HG03045 (cell line): ENCODE results near the gene ZNF154.
"Not testable (repeated sequence)": the region's sequence is repeated elsewhere in the genome, so short reads cannot be mapped to it uniquely, and the experiment has no call there.

Source experiments
- ATAC-seq: cut with Tn5 transposase; IDR thresholded peaks from one replicate; pipeline ENCODE4 v1.9.1; 2021; ENCODE audit warnings: mild to moderate bottlenecking, moderate library complexity; ENCODE audit not compliant: unreplicated experiment

ZNF154 gene

DNA sequence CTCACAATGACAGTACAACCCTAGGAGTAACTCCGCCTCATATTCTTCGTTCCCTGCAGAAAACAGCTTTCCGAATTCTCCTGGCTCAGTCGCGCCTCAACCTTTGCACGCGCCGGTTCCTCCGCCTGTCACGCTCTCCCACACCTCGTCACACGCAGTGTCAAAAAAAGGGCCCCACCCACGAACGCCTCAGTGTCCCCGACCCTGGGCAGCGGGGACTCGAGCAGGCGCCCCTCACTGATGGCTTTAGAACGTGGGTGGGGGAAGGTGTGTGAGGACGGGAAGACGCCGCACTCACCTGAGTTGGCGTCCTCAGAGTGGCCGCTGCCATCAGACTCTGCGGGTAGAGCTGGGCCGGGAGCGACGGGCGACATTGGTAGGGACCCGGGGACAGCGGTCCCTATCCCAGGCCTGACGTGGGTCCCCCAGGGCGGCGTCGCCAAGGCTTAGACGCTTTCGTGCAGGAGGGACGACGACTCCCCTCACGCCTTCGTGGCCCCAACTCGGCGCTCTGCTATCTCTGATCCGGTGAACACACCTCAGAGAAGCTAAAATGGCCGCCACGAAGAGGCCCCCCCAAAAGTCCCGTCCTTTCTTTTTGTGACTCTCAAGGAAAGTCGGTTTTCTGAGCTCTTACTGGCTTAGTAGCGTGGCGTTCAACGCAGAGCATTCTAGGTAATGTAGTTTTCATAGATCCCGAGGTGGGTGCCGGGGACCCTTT, at the start of gene ZNF154:
ZNF154 (minus strand) TSS at position 564 of the 721 bp plus-strand sequence; CDS start at position 331, 233 bp downstream.
- no peak for ATAC-seq

DNA sequence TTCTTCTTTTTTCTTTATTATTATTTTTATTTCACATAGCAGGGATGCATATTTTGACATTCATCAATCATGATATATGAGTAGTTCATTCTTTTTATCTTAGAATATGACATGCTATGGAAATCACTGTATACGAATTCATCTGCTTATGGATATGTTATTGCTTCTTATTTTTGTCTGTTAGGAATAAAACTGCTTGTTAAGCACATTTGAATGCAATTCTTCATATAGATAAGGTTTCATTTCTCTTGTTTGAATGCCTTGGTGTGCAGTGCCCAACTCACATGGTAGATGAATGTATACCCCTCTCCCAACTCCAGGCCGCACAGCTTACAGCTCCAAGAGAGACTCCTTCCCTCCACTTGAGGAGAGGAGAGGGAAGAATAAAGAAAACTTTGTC, 48.9 kb upstream of the ZNF154 start:
- no peak for ATAC-seq

DNA sequence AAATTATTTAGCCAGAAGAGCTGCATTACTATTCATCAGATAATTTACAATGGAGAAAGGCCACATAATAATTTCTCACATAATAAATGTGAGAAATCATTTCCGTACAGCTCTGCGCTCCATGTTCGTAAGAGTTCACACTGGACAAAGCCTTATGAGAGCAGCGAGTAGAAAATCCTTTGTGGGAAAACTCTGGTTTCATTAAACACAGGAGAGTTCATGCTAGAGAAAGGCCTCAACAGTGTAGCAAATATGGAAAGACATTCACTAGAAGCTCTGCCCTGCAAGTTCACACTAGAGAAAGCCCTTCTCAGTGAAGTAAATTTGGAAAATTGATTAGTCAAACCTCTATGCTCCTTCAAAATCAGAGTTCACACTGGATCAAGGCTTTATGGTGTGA, 46.0 kb upstream of the ZNF154 start:
- ATAC-seq = no peak

DNA sequence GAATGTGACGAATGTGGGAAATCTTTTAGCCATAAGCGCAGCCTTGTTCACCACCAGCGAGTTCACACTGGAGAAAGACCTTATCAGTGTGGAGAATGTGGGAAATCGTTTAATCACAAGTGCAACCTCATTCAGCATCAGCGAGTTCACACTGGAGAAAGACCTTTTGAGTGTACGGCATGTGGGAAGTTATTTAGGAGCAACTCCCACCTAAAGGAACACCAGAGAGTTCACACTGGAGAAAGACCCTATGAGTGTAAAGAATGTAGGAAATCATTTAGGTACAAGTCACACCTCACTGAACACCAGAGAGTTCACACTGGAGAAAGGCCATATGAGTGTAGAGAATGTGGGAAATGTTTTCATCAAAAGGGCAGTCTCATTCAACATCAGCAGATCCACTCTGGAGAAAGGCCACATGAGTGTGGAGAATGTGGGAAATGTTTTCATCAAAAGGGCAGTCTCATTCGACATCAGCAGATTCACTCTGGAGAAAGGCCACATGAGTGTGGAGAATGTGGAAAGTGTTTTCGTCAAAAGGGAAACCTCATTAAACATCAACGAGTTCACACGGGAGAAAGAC, 45.2 kb upstream of the ZNF154 start:
- ATAC-seq = no peak

DNA sequence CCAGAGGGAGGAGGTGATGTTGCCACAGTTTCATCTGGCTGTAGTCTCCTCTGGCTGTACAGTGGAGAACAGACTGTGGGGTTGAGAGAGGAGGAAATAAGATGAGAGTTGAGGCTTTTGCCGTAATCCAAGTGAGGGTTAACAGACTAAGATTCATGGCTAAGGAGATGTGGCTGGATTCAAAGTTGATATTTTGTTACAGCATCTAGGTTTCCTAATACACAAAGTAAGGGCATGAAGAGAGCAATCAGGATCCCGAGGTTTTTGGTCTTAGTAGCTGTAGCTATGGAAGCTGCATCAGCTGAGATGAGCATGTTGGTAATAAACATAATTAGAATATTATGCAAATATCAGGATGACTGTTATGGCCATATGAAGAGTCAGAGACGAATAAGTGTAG, 39.0 kb upstream of the ZNF154 start:
- ATAC-seq = no peak

DNA sequence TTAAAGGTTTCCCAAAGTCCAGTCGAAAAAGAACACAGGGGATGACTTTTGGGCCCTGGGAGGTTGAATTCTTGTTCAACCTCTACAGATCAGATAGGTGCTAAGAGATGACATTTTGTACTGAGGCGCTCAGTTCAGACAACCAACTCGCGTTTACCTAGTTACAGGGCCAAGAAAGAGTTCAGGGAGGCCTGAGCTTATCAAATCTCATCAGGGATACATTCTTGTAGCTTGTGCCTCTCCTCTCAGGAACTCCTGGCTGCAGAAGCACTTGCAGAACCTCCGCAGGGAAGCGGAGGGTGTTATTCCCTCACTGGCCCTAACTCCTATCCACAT, 38.4 kb upstream of the ZNF154 start:
- ATAC-seq = no peak

DNA sequence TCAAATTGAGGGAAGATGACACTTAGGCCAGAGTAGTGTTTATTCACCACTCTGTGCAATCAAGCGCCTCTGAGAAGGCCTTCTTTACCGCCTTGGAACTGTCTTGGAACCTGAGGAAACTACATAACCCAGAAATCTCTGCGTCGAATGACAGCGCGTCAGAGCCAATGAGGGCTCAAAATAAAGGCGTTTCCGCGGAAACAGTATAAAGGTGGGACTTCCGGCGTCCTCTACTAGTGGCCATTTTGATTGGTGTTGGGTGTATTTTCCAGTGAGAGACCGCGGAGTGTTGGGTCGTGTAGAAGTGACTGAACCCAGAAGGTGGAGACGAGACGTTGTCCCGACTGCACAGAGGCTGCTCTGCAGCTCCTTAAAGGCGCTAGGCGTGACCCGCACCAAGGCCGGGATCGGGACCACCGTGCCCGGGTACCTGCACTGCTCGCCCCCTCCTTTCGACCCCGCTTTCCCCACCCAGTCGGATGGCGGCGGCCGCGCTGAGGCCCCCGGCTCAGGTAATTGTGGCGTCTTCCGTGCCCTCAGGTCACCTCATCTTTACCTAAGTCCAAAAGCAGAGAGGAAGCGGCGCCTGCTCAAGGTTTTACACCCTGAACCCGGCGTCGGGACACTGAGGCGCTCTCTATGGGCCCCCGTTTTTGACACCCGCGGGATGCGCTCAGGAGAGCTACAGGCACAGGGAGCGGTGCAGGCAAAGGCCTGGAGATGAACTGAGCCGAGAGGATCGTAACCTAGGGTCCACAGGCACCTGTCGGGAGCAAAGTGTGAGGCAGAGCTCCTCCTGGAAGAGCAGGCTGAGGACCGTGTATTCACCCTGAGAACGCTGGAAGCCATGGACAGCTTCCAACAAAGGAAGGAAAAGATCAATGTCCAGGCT, 37.8 kb upstream of the ZNF154 start, which contains the start of gene ZNF776:
ZNF776 (plus strand) TSS at position 236 of the 892 bp plus-strand sequence; CDS start at position 480, 244 bp downstream.
- ATAC-seq = peak; percentile 93

DNA sequence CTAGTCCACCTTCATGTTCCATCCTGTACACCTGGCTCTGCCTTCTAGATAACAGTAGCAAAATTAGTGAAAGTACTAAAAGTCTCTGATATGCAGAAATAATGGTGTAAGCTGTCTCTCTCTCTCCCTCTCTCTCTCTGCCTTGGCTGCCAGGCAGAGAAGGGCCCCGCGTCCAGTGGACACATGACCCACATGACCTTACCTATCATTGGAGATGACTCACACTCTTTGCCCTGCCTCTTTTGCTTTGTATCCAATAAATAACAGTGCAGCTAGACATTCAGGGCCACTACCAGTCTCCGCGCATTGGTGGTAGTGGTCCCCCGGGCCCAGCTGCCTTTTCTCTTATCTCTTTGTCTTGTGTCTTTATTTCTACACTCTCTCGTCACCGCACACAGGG, 29.8 kb upstream of the ZNF154 start:
- not testable (repeated sequence) for ATAC-seq

DNA sequence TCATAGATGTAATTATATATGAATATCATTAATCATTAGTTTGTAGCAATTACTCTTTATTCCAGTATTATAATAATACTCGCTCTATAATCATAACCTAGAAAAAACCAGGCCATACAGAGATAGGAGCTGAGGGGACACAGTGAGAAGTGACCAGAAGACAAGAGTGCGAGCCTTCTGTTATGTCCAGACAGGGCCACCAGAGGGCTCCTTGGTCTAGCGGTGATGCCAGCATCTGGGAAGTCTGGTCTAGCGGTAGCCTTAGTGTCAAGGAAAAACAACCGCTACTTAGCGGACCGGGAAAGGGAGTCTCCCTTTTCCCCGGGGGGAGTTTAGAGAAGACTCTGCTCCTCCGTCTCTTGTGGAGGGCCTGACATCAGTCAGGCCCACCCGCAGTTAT, 29.3 kb upstream of the ZNF154 start:
- ATAC-seq = not testable (repeated sequence)

DNA sequence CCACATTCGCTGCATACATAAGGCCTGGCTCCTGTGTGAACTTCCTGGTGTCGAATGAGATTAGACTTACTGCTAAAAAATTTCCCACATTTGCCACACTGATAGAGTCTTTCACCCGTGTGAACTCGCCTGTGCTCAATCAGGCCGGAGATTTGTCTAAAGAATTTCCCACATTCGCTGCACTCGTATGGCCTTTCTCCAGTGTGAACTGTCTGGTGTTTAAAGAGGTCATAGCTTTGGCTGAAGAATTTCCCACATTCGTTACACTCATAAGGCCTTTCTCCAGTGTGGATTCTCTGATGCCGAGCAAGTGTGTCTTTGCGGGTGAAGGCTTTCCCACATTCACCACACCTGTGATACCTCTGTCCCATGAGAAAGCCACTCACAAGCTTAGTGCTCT, 11.9 kb upstream of the ZNF154 start:
- no peak for ATAC-seq

DNA sequence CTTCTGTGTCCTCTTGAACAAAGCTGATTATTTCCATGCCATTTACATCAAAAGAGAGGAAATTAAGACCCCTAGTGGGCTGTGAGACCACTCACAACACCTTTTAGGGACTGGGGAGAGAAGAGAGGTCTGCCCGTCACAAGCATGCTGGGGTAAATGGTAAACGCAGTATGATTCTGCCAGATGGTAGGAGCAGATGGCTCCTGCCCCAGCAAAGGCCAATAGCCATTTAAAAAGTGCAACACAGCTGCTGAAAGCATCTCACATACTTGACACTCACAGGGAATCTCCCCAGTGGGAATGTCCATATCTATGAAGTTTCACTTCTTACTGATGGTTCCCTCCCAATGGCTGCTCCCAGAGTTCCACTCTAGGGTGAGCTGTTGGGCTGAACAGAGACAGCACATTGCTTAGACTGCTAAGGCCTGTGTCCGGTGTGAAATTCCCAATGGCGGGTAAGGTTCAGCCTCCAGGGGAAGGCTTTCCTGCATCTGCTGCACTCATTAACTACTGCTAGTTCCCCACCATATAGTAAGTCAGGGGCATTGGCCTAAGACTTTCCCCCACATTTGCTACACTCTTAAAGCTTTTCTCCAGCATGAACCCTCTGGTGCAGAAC, 11.0 kb upstream of the ZNF154 start:
- ATAC-seq = no peak

DNA sequence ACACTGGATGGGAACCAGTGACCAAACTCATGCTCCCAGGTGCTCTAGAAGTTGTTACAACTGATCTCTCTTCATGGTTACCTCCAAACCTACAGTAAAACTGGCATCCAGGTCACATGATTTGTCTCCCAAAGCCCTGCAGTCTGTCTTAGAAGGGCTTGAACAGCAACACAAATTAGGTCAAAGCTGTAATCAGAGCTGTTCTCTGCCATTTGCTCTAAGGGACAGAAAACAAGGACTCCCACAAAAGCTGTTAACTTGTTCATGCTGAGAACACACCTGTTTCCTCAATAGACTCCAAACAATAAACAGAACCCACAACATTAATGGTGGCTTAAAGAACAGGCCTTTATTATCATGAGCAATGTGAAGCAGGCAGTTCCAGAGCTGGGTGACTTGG, 10.4 kb upstream of the ZNF154 start:
- ATAC-seq = no peak

DNA sequence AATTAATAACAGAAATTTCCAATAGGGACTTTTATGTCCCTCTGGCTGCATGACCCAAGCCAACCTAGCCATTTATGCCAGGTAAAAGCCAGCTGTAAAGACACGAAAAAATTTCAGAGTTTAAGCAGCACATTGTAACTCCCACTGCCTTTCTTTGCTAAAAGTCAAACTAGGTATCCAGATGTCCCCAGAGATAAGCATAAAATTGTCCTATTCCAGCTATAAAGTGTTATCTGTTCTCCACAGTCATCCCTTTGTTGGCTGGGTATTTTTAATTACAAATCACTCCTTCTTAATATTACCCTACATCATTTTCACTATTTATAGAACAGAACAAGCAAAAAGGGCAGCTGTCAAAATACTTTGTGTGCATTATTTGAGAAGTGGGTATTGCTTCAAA, 3.2 kb upstream of the ZNF154 start:
- ATAC-seq = no peak

DNA sequence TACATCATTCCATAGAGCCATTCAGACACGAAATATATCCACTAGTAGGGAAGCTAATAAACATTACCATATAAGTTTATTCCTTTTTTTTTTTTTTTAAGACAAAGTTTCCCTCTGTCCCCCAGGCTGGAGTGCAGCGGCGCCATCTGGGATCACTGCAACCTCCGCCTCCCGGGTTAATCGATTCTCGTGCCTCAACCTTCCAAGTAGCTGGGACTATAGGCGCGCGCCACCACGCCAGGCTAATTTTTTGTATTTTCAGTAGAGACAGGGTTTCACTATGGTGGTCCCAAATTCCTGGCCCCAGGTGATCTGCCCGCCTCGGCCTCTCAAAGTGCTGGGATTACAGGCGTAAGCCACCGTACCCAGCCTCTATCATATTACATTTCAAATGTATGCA, 612 bp upstream of the ZNF154 start:
- no peak for ATAC-seq

DNA sequence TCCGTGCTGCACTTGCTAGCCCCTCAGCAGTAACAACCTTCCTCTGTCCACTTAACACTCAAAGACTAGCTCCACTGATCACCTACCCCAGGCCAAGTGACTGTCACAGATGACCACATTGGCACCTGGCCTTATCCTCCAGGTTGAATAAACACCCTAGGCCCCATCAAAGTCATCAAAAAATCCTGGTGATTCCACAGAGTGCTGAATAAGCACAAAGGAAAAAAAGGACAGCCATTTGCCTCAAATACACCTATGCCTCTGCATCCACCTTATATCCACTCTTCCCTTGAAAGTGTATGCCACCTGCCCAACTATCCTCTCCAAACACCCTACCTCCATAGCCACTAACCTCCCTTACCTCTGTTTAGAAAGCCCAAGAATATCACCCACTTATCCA, 2.7 kb downstream of the ZNF154 start:
- no peak for ATAC-seq

DNA sequence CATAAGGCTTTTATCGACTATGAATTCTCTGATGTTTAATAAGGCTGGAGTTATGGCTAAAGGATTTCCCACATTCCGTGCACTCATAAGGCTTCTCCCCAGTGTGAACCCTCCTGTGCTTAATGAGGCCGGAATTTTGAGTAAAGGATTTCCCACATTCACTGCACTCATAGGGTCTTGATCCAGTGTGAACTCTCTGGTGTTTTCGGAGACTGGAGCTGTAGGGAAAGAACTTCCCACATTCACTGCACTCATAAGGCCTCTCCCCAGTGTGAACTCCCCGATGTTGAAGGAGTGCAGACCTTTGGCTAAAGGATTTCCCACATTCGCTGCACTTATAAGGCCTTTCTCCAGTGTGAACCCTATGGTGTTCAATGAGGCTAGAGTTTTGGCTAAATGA, 7.4 kb downstream of the ZNF154 start:
- no peak for ATAC-seq

DNA sequence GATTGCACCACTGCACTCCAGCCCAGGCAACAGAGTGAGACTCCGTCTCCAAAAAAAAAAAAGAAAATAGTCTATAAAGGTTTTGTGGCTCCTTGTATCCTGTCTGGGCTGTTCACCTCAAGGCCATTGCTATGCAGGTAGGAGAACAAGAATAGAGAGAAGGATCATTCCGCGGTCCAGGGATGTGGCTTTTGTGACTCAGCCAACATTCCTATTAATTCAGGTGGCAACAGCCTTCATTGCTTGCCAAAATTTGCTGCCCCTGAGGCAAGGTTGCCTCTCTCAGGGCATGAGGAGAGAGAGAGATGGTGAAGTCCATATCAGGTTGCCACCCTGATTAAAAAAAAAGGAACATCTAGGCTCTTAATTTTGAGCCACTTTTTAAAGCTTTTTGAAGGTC, 19.3 kb downstream of the ZNF154 start:
- ATAC-seq = no peak

DNA sequence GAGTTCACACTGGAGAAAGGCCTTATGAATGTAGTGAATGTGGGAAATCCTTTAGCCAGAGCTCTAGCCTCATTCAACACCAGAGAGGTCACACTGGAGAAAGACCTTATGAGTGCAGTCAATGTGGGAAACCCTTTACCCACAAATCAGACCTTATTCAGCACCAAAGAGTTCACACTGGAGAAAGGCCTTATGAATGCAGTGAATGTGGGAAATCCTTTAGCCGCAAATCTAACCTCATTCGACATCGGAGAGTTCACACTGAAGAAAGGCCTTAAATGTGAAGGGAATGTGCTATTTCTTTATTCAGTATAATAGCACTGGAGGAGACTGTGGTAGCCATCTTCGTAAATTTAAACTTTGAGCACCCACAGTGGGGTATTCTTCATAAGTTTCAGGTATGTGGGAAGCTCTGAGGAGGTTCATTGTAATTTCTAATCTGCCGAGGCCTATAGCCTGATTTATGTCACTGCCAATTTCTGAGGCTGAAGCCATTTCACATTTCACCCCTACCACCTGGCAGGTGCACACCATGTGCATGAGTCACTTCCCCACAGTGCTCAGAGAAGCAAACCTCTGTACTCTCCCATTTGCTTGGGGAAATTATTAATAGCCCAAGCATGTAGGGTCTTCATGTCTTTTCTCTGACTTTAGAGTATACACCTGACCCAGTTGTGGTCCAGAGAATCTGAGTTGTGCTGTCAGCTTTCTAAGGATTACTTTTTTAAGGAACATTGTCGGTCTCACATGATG, 20.8 kb downstream of the ZNF154 start:
- ATAC-seq = no peak

DNA sequence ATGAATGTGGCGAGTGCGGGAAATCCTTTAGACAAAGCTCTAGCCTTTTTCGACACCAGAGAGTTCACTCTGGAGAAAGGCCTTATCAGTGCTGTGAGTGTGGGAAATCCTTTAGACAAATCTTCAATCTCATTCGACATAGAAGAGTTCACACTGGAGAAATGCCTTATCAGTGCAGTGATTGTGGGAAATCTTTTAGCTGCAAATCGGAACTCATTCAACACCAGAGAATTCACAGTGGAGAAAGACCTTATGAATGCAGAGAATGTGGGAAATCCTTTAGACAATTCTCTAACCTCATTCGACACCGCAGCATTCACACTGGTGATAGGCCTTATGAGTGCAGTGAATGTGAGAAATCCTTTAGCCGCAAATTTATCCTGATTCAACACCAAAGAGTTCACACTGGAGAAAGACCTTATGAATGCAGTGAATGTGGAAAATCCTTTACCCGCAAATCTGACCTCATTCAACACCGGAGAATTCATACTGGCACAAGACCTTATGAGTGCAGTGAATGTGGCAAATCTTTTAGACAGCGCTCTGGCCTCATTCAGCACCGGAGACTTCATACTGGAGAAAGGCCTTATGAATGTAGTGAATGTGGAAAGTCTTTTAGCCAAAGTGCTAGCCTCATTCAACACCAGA, 21.5 kb downstream of the ZNF154 start:
- ATAC-seq = no peak

DNA sequence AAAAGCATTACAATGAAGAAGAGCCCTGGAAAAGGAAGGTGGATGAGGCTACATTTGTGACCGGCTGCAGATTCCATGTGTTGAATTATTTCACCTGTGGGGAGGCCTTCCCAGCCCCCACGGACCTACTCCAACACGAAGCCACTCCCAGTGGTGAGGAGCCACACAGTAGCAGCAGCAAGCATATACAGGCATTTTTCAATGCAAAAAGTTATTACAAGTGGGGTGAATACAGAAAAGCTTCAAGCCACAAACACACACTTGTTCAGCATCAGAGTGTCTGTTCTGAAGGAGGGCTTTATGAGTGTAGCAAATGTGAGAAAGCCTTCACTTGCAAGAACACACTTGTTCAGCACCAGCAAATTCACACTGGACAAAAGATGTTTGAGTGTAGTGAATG, 22.3 kb downstream of the ZNF154 start:
- no peak for ATAC-seq
